Mesodermal cell (in vitro differentiated cells): ENCODE results near the gene MTMR10.

ENCODE experiments used
- H3K27ac ChIP-seq: 2 replicates; pipeline ENCODE4 v1.7.0; 2013; ENCODE audit warnings: mild to moderate bottlenecking, low read depth, low read length, moderate library complexity; ENCODE audit not compliant: severe bottlenecking
- H3K36me3 ChIP-seq: 2 replicates; pipeline ENCODE4 v1.7.1; 2013; ENCODE audit warnings: mild to moderate bottlenecking, low read length, moderate library complexity; ENCODE audit not compliant: control insufficient read depth, insufficient read depth
- H3K4me1 ChIP-seq: one replicate; pipeline ENCODE4 v1.7.1; 2013; ENCODE audit warnings: mild to moderate bottlenecking, low read length; ENCODE audit not compliant: insufficient read depth, control insufficient read depth, poor library complexity, severe bottlenecking
- H3K4me3 ChIP-seq: 2 replicates; pipeline ENCODE4 v1.7.0; 2013; ENCODE audit warnings: low read length, control low read depth, mild to moderate bottlenecking; ENCODE audit not compliant: insufficient read depth, poor library complexity, severe bottlenecking; ENCODE audit errors: extremely low read depth
- H3K9me3 ChIP-seq: 2 replicates; pipeline ENCODE4 v1.7.1; 2013; ENCODE audit warnings: mild to moderate bottlenecking, low read length, moderate library complexity; ENCODE audit not compliant: control insufficient read depth
- WGBS, 2 experiments: methylation state at CpG; one replicate each; pipeline ENCODE4 v1.1.5; 2013; ENCODE audit warnings: missing lambda C conversion rate in 2 of 2; ENCODE audit not compliant: insufficient coverage in 2 of 2; 5-methylcytosine and 5-hydroxymethylcytosine counted together

MTMR10 gene

GRCh38 chr15:31013863-31014607 lies 22.6 kb upstream of the MTMR10 start:
- H3K4me1 ChIP-seq: no peaks in the 10 kb centered on the region
- WGBS, 2 experiments: 88% methylated on average over 1 of the region's 2 CpGs; no CpG with 5 or more reads in 1 of the 2 experiments
- no peaks in the 10 kb centered on the region for H3K36me3 ChIP-seq
- no peaks in the 10 kb centered on the region for H3K9me3 ChIP-seq
- no peak overlapping the region for H3K27ac ChIP-seq
- no peak overlapping the region for H3K4me3 ChIP-seq

- H3K36me3 ChIP-seq: no peaks in the 10 kb centered on the region
- no peak overlapping the region for H3K27ac ChIP-seq
- WGBS, 2 experiments: no CpG with 5 or more reads among the region's 2 CpGs
- no peak overlapping the region for H3K4me3 ChIP-seq
- no peaks in the 10 kb centered on the region for H3K9me3 ChIP-seq
- H3K4me1 ChIP-seq: no peaks in the 10 kb centered on the region
These were observed 21.0 kb upstream of the MTMR10 start for GRCh38 chr15:31012455-31012854.

GRCh38 chr15:31010036-31010435 lies 18.6 kb upstream of the MTMR10 start:
- Histone ChIP-seq H3K4me1 (no peaks in the 10 kb centered on the region), H3K36me3 (no peaks in the 10 kb centered on the region), H3K4me3 (no peak overlapping the region), H3K27ac (no peak overlapping the region), H3K9me3 (no peaks in the 10 kb centered on the region)
- WGBS, 2 experiments: no CpG with 5 or more reads among the region's 1 CpG

GRCh38 chr15:31005660-31006059 lies 14.2 kb upstream of the MTMR10 start:
- Histone ChIP-seq H3K27ac (no peak overlapping the region), H3K9me3 (no peaks in the 10 kb centered on the region), H3K36me3 (no peaks in the 10 kb centered on the region), H3K4me1 (peaks cover 5% of the 10 kb centered on the region), H3K4me3 (no peak overlapping the region)
- 80% methylated on average over 1 of the region's 2 CpGs; no CpG with 5 or more reads in 1 of the 2 experiments for WGBS, 2 experiments

- 42 to 45% methylated on average over 5 of the region's 5 CpGs for WGBS, 2 experiments
These were observed 12.8 kb upstream of the MTMR10 start for GRCh38 chr15:31004220-31004733.

GRCh38 chr15:31001702-31002101 lies 10.3 kb upstream of the MTMR10 start:
- WGBS, 2 experiments: 92 to 97% methylated on average over 3 of the region's 3 CpGs
- Histone ChIP-seq H3K36me3 (no peaks in the 10 kb centered on the region), H3K4me1 (peaks cover 5% of the 10 kb centered on the region), H3K4me3 (no peak overlapping the region), H3K27ac (no peak overlapping the region), H3K9me3 (no peaks in the 10 kb centered on the region)

More at GRCh38 chr15:31004220-31004733, 12.8 kb upstream of the MTMR10 start:
- H3K9me3 ChIP-seq: no peaks in the 10 kb centered on the region
- H3K36me3 ChIP-seq: no peaks in the 10 kb centered on the region
- H3K4me3 ChIP-seq: no peak overlapping the region
- peaks cover 5% of the 10 kb centered on the region for H3K4me1 ChIP-seq
- no peak overlapping the region for H3K27ac ChIP-seq

GRCh38 chr15:30999729-31000128 lies 8.3 kb upstream of the MTMR10 start:
- H3K4me3 ChIP-seq: no peak overlapping the region
- peaks cover 3% of the 10 kb centered on the region for H3K9me3 ChIP-seq
- 93 to 100% methylated on average over 1 to 2 of the region's 3 CpGs for WGBS, 2 experiments
- peaks cover 5% of the 10 kb centered on the region for H3K4me1 ChIP-seq
- no peak overlapping the region for H3K27ac ChIP-seq
- no peaks in the 10 kb centered on the region for H3K36me3 ChIP-seq

- H3K9me3 ChIP-seq: peaks cover 3% of the 10 kb centered on the region
- no peaks in the 10 kb centered on the region for H3K36me3 ChIP-seq
- WGBS, 2 experiments: 100% methylated on average over 1 of the region's 1 CpG; no CpG with 5 or more reads in 1 of the 2 experiments
- no peak overlapping the region for H3K27ac ChIP-seq
- no peak overlapping the region for H3K4me3 ChIP-seq
- H3K4me1 ChIP-seq: no peaks in the 10 kb centered on the region
These were observed 5.8 kb upstream of the MTMR10 start for GRCh38 chr15:30997270-30997669.

GRCh38 chr15:30992249-30992864 lies 929 bp upstream of the MTMR10 start:
- H3K9me3 ChIP-seq: peaks cover 3% of the 10 kb centered on the region
- peaks cover 6% of the 10 kb centered on the region for H3K4me1 ChIP-seq
- peaks cover 13% of the 10 kb centered on the region for H3K36me3 ChIP-seq
- peak overlapping the region; percentile 91 for H3K27ac ChIP-seq
- WGBS, 2 experiments: 62 to 64% methylated on average over 3 to 4 of the region's 7 CpGs
- H3K4me3 ChIP-seq: peak overlapping the region; percentile 88

GRCh38 chr15:30990446-30991254 lies 778 bp downstream of the MTMR10 start:
- Histone ChIP-seq H3K9me3 (no peaks in the 10 kb centered on the region), H3K36me3 (peaks cover 29% of the 10 kb centered on the region), H3K4me3 (peak overlapping the region; percentile 88), H3K4me1 (peaks cover 6% of the 10 kb centered on the region), H3K27ac (peak overlapping the region; percentile 91)
- WGBS, 2 experiments: 6 to 8% methylated on average over 12 to 18 of the region's 24 CpGs
